Cerebellar nuclear complex (tissue), 1 donor: ENCODE data around the gene C2CD2.

Experiments
- DNase-seq, 2 experiments: peaks; one replicate each; lab custom pipeline; 2025; lab: John Stamatoyannopoulos, UW

Gene C2CD2

DNA sequence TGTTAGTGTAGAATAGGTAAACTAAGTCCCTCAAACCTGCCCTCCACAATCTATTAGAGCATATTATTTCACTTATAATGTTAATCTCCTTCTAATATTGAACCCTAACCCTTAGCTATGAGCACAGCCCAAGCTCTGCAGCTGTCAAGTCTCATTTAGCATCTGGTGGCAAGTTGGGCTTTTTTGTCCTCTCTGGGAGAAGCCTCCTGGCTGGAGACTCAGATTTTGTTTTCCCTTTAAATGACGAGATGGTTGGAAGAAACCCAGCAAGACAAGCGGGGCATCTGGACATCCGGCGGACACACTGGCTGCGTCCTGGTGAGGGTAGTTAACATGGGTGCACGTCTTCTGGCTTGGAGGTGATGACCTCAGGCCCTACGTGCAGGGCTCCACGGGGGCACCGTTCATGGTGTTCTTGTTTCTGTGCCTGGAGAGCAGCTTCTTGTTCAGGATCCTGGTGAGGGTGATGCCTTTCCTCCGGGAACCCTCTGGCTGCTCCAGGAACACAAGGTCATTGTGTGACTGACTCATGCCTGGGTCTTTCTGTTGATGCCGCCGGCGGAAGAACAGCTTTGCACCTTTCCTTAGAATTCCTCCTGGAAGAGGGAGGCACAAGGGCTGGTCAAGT lies 65.0 kb downstream of the C2CD2 start:
- DNase-seq = no peak

DNA sequence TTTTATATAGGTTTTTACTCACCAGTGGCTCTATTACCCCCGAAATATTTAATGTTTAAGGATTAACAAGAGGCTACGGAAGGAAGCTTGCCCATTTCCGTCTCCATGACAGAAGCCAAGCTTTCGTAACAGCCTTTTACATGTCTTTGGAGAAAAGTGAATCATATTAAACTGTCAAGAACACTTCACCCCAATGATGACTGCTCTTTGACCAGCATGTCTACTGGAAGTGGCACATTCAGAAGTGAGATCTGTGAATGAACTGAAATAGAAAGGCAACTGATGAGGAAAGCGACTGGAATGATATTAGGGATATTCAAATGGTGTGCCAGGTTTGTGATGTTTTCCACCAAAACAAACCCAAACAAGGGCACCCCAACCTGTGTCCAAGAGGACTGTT lies 66.2 kb downstream of the C2CD2 start:
- DNase-seq = no peak

DNA sequence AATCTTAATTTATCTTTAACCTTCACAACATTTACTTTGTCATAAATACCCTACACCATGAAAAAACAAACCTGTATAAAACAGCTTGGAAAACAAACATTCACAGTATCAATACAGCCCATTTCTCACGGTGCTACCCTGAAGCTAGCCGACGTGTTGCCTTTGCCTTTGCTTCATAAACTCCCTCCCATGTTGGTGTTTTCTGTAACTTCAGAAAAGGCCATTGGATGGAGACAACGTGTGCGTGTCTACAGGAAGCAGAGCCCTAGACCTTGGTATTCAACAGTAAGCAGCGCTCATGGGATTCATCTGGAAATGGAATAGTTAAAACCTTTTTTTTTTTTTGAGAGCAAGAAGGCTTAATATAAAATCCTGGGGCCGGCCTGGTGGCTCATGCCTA lies 67.5 kb downstream of the C2CD2 start:
- DNase-seq = no peak

DNA sequence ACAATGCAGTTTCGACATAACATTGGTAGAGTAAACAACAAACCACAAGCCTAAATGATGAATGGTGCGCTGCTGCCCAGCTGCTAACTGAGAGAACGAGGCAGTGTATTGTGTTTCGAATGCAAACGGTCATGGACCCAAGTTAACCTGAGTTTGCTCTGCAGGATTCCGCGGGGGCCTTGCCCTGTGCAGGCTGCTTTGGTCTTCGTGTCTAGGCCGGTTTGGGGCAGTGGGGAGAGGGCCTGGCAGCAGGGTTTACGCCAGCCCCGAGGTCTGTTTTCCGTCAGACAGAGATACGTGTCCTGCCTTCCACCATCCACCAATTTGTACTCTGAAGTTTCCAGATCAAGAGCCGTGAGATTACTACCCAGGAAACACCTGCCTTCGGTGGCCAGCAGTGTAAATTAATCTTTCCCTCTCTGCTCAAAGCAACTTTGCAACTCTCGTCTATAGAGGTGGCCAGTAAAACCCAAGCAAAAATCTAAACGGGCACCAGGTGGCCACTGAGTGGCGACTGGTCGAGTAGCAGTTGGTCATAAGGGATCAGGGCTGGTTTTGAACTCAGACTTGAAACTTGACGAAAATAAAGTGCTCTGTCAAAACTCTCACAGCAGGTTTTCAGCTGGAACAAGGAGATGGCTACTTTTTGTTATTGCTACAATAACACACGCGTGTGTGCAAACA lies 68.3 kb downstream of the C2CD2 start:
- DNase-seq = no peak

DNA sequence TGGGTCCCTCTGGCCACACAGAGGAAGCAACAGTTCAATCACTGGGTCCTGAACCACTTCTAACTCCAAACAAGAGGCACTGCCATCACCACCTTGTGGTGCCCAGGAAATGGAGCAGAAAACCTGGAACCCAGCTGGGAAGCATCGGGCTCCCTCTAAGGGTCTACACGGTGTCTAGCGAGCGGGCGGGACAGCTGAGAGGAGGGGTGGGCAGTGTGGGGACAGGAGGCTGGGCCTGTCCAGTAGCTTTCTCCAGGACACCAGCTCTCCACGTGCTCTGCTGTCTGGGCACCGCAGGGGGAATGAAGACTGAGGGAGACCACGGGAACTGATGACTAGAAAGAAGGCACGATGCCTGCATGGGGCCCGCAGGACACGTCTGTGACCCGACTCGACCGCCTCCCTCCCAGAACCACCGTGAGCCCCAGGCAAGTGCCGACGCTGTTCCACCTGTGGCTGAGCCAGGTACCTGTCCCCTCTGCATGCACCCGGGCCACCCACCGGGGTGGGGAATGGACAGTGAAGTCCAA lies 69.3 kb downstream of the C2CD2 start:
- DNase-seq = no peak

DNA sequence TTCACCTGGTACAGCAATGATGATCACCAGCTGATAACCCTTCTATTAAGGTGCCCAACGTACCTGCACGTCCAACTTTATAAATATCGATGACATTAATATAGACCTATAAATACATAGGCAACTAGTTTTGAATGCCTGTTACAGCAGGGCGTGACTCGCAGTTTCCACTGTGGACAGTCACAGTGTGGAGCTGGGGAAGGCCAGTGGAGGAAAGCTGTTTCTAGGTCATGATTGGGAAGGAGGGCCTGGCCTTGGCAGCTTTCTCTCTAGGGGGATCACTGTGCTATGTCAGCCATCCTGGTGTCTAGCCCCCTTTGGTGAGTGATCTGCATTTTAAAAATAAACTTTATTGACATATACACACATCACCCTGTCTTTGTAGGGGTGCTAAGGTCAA lies 70.2 kb downstream of the C2CD2 start:
- DNase-seq = no peak

DNA sequence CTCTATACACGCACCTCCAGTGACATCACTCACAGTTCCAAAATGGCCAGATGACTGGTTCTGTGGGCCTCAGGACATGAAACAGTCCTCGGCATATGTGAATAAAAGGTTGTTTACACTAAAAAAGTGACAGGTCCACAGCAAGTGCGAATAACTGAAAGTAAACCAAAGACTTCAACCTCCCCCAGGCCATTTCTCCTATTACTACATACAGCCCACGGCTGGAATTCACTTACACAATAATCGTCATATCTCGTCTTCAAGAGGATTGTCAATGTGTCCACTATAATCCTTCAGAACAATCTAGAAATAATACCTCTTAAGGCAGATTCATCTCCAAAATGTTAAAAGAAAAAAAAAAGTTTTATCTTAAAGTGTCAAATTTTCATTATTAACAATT lies 72.8 kb downstream of the C2CD2 start:
- no peak for DNase-seq

DNA sequence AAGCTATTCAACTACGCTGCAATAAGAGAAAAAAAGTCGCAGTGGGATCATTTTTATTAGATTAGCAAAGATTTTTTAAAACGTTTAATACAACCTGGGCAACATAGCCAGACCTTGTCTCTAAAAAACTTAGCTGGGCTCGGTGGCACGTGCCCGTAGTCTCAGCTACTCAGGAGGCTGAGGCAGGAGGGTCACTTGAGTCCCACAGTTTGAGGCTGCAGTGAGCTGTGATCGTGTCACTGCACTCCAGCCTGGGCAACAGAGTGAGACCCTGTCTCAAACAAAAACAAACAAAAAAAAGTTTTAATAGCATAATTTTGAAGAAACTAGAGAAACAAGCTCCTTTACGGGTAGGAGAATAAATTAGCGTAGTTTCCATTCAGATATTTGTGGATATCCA lies 73.7 kb downstream of the C2CD2 start:
- no peak for DNase-seq

DNA sequence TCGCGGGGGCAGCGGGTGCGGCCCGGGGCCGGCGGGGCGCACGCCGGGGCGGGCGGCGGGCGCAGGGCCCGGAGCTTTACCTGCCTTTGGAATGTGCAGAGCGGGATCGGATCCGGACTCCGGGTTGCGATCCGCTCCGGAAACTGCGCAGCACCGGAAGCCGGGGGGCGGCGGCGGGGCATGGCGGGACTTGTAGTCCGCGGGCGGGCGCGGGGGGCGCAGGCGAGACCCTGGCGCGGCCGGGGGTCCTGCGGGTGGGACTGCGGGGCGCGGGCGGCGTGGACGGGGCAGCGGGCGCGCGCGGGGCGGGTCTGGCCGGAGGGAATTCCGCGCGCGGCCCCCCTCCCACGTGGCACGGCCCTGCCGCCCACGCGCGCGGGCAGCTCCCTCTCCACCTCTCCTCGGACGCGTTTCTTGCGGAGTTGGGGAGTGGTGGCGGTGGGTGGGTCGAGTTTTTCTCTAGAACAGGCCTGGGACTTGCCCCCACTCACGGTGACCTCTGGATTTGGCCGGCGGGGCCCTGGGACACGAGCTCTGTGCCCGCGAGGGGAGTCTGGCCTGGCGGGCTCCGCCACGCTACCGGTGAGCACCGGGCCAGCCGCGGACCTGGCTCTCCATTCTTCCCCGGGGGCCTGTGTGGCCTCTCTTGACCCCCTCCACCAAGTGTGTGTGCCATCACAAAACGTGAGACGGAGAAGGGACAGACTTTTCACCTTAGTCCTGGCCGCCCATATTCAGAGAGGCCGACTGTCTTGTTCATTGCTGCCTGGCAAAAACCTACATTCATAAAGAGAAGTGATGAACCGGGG lies 74.4 kb downstream of the C2CD2 start, which contains the start of gene PRDM15:
Gene PRDM15 (minus strand): TSS at position 155 of the 809 bp plus-strand sequence. CDS start 18,981 bp downstream, outside the sequence.
- DNase-seq = peak in 1 of 2 experiments; percentile 18

DNA sequence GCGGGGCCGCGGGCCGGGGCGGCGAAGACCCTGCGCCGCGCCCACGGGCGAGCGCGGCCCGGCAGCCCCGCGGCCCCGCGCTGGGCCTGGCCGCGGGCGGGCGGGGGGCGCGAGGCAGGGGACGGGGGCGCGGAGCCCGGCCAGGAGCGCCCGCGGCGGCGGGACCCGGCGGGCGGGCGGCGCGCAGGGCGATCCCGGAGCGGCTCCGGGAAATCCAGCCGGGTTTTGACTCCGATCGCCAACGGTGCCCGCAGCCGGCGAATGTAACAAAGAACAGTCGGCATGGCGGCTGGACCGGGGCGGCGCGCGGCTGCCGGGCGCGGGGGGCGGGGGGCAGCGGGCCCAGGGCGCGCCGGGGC lies 75.0 kb downstream of the C2CD2 start:
- DNase-seq = no peak

DNA sequence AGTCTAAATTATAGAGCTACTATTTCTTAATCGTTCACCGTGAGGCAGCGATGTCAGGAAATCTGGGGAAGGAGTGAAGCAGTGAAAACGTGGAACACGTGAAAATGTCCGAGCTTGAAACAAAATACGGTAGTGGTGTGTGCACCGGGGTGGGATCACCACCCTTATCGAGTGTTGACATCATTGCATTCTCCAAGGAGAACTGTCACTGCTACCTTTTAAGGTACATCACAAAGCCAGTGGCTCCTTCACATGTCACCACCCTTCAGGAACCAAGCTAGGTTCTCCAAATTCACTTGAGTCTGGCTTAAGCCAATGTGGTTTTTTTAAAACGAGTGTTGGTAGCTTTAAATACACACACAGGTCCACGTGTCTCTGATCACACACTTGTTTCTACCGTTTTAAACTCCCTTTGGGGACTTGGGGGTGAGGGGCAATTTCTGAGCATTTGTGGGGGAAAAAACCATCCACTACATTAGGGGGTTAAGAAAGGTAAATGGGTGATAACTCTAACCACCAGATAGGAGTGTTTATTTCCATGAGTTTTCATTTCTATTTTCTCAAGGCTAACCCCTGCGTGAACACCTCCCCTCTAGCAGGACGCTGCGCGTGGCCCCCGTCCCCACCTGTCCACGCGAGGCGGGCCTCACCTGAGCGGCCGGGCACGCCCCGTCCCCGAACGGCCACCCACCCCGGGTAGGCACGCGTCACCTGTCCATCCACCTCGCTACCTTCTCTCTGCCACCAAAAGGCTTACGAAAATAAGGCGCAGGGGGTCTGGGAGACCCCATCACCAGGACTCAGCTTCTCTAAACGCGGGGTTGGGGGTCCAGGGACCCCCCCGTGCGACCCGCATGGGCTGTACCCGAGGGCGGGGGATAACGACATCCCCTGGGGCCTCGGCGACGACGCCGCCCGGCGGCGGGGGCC lies 75.7 kb downstream of the C2CD2 start:
- DNase-seq = no peak

DNA sequence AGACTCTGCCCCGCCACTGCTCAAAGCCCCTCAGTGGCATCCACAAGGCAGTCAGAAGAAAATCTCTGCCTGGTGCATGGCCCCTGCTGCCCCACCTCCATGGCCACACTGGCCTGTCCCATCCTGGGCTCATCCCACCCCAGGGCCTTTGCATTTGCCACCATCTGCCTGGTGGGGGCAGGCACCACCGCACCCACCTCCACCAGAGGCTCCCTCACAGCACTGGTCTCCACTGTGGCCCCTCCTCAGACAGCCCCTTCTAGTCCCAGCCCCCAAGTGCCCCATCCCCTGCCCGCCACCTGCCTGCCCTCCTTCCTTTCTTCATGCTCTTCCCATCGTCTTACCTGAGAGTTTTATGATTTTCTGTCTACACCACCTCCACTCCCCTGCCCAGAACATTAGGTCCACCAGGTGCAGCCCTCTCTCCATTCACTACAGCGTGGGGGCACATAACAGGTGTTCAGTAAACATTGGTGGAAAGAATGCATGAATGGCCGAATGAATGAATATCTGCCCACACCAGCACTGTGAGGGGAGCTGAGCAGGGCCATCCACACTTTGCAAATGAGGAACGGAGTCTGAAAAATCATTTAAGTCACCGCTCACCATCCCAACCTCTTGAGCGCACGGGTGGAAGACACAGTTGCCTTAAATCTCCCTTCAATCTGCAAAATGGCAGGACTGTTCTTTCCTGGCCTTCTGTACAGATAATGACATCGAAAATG lies 76.7 kb downstream of the C2CD2 start:
- DNase-seq = no peak

DNA sequence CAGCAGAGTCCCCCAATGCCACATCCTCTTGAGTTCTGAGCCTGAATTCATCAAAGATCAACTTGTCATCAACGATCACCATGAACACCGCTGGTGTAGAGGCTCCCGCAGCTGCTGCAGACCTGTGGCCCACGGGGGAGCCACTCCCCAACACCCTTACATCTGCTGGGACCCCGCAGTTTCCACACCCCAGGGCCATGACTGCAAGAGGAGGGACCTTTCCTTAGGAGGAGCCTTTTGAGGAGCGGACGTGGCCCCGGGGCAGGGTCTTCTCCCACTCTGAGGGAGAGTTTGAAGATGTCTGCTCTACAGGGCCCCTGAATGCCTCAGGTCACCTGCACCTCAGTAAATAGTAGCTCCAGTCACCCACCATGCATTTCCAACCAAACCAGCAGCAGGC lies 77.4 kb downstream of the C2CD2 start:
- no peak for DNase-seq

DNA sequence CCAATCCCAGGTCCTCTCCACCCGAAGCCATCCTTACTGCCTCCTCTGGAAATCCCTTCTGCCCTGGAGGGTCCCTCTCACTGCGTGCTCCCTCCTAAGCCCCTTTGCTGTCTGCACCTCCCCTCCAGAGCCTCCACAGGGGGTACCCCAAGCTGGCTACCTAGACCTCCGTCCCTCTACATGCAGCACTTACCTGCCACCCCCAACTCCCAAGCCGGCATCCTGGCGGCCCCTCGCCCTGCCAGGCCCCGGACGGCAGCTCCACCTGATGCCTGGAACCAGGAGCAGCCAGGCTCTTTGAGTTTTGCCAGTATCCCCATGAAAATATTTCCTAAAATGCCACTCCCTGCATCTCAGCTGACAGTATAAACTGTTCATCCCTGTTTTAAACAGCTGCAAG lies 78.7 kb downstream of the C2CD2 start:
- no peak for DNase-seq

DNA sequence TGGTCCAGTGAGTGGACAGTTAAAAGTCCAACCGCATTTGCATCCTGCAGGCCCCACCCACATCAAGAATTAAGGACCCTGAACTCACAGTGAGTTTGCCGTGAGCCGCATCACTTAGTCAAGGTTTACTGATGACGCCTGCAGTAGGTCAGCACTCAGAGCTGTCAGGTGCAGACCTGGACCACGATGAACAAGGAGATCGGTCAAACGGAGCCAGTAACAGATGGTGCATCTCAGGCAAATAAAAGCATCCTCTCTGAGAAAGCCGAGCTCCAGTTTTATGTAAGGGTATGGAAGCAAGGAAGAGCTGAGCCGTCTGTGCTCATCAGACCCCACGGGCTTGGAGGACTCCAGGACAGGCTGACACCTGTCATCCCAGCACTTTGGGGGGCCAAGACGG lies 79.2 kb downstream of the C2CD2 start:
- DNase-seq = no peak

DNA sequence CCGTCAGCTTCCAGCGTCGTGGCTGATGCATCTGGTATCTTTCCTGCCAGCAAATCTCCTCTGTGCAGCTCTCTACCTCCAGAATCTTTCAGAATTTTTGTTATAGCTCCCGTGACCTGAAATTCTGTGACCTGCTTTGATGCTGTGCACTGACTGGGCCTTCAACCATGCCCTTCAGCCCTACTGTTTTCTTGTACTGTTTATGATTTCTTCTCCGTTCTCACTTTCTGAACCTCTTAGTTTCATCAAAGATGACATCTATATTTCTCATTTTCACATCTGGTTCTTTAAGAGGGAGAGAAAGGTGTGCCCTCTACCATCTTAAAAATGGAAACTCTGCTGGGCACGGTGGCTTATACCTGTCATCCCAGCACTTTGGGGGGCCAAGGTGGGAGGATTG lies 80.4 kb downstream of the C2CD2 start:
- no peak for DNase-seq

DNA sequence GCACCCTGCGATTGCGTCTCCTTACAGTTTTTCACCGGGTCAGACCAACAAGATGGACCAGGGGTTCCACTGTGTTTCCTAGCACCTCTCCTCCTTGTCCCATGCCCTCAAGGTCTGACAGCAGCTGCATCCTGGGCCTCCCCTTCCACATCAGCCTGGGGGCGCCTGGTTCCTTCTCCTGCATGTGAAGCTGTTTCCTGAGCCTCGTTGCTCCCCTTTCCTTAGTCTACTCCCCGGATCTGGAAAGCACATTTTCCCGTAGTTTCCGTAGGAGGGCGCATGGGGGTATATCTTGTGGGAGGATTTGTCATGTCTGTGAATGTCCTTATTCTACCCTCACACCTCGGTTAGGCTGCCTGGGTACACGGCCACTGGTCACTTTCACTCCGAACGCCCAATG lies 80.8 kb downstream of the C2CD2 start:
- DNase-seq = no peak

DNA sequence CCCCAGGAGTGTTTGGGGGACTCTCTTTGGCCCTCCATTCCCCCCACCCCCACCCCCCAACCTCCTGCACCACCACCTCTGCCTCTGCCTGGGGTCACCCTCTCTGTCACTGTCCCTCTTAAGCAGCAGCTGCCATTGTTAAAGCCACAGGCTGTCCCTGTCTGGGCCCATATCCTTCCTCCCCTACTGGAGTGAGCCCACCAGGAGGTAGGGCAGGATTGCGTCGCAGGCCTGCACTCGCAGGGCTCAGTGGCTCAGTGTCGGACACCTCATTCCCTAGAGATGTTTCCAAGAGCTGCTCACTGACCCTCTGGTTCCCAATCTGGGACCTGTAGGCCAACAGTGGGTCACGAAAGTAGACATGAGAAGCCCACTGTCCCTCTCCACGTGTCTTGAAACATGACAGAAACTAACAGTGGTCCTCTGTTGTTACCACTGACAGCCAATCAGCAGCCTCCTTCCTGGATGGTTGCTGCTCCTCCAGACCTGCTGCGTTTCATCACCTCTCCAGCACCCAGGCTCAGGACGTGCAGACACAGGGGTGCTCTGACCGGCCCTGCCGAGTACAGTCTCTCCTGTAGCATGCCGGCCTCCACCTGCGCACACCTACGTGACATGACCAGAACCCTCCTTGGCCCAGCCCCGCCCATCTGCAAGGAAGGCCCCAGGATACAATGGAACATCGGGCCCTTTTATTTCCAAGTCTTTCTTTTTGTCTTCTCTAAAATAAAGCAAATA lies 82.4 kb downstream of the C2CD2 start:
- DNase-seq = no peak

DNA sequence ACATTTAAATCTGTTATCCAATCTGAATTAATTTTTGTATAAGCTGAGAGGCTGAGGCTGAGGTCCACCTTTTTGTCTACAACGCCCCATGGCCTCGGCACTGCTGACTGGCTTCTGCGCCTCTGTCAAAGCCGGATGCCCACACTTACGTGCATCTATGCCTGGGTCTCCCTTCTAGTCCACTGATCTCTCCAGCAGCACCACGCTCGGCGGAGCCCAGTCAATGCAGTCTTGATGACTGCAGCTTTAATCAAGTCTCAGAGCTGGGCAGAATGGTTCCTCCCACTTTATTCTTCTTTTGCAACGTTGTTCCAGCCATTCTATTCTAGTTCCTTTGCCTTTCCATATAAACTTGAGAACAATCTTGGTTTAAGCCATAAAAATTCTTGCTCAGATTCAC lies 84.0 kb downstream of the C2CD2 start:
- no peak for DNase-seq

DNA sequence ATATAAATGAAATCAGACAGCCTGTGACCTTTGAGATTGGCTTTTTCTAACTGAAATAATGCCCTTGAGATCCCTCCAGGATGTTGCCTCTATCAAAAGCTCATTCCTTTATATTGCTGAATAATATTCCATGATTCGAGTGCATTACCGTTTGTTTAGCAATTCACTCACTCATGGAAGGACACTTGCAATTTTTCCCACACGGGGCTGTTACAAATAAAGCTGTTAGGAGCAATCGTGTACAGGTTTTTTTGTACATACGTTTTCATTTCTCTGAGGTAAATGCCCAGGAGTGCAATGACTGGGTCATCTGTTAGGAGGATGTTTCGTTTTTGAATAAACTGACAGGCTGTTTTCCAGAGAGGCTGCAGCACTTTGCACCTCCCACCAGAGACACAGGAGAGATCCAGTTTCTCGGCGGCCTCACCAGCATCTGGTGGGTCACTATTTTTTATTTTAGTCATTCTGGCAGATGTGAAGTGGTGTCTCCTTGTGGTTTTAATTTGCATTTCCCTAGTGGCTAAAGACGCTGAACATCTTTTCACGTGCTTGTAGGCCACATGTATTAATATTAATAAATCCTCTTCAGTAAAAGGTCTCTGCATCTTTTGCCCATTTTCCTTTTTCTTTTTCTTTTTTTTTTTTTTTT lies 85.6 kb downstream of the C2CD2 start:
- DNase-seq = no peak
